WTC11 (cell line): ENCODE measurements around the gene PPP1R1A. TPM values are rescaled to one million over a fixed set of nuclear protein-coding genes. Genes with fewer than 3 reads are reported as not detected.

Experiments
- ATAC-seq: fragments of 200-7000 bp; cut with Tn5 transposase; 2 replicates; pipeline ENCODE4 v1.10.0; 2021; ENCODE audit warnings: mild to moderate bottlenecking, moderate library complexity
- CTCF ChIA-PET: fragments of 300-600 bp; sonication (Branson Sonifier 250); formaldehyde crosslinking; loops from one replicate; lab custom pipeline; 2021; ENCODE audit warnings: antibody characterized with exemption; lab: Charles Lee
- POLR2A ChIA-PET: fragments of 350-600 bp; sonication (Branson Sonifier 250); formaldehyde crosslinking; loops from one replicate; lab custom pipeline; 2021; ENCODE audit warnings: antibody characterized with exemption; lab: Charles Lee
- DNase-seq: peaks from one replicate; pipeline ENCODE4 v3.0.0; 2021; ENCODE audit warnings: low spot score
- H3K27ac Mint-ChIP-seq: 2 replicates; pipeline ENCODE4 v1.8.0; 2021; ENCODE audit warnings: mixed read lengths
- H3K27me3 Mint-ChIP-seq: 2 replicates; pipeline ENCODE4 v1.8.0; 2021; ENCODE audit warnings: low read depth, mild to moderate bottlenecking, moderate library complexity, mixed read lengths
- H3K36me3 Mint-ChIP-seq: 2 replicates; pipeline ENCODE4 v1.8.0; 2021; ENCODE audit warnings: mixed read lengths
- H3K4me1 Mint-ChIP-seq: 2 replicates; pipeline ENCODE4 v1.8.0; 2022; ENCODE audit warnings: mixed read lengths
- H3K4me3 Mint-ChIP-seq: 2 replicates; pipeline ENCODE4 v1.8.0; 2021; ENCODE audit warnings: mild to moderate bottlenecking, moderate library complexity, mixed read lengths
- H3K9me3 Mint-ChIP-seq: 2 replicates; pipeline ENCODE4 v1.8.0; 2021; ENCODE audit warnings: mixed read lengths
- ARID4B ChIP-seq: sonication (generic); formaldehyde crosslinking; IDR thresholded peaks from 2 replicates; pipeline ENCODE4 v1.8.0; 2023; ENCODE audit warnings: missing genetic modification reagents, mild to moderate bottlenecking, borderline replicate concordance
- ATF1 ChIP-seq: sonication (generic); formaldehyde crosslinking; IDR thresholded peaks from 2 replicates; pipeline ENCODE4 v1.8.1; 2023; ENCODE audit warnings: mild to moderate bottlenecking, moderate library complexity, missing genetic modification reagents
- ATF2 ChIP-seq: sonication (generic); formaldehyde crosslinking; IDR thresholded peaks from 2 replicates; pipeline ENCODE4 v1.8.1; 2022; ENCODE audit warnings: low read depth, missing genetic modification reagents, borderline replicate concordance
- ATF3 ChIP-seq: sonication (generic); formaldehyde crosslinking; conservative IDR thresholded peaks from 2 replicates; pipeline ENCODE4 v1.8.1; 2022; ENCODE audit warnings: mild to moderate bottlenecking, missing genetic modification reagents
- FOXK1 ChIP-seq: sonication (generic); formaldehyde crosslinking; IDR thresholded peaks from 2 replicates; pipeline ENCODE4 v1.8.0; 2022; ENCODE audit warnings: mild to moderate bottlenecking, moderate library complexity, missing genetic modification reagents
- GRHL2 ChIP-seq: fragments of 250-450 bp; sonication (Bioruptor Pico); IDR thresholded peaks from 2 replicates; pipeline ENCODE4 v1.8.0; 2022; ENCODE audit warnings: mild to moderate bottlenecking, moderate library complexity; ENCODE audit not compliant: insufficient replicate concordance, severe bottlenecking
- MAX ChIP-seq: sonication (generic); formaldehyde crosslinking; IDR thresholded peaks from 2 replicates; pipeline ENCODE4 v1.8.0; 2022; ENCODE audit warnings: mild to moderate bottlenecking, missing genetic modification reagents
- SMAD3 ChIP-seq: sonication (generic); formaldehyde crosslinking; IDR thresholded peaks from 2 replicates; pipeline ENCODE4 v1.8.0; 2022; ENCODE audit warnings: missing genetic modification reagents, mild to moderate bottlenecking, borderline replicate concordance
- TCF7 ChIP-seq: sonication (generic); formaldehyde crosslinking; IDR thresholded peaks from 2 replicates; pipeline ENCODE4 v1.8.0; 2022; ENCODE audit warnings: mild to moderate bottlenecking, low read depth, missing genetic modification reagents, moderate library complexity
- TEAD1 ChIP-seq: sonication (generic); formaldehyde crosslinking; IDR thresholded peaks from 2 replicates; pipeline ENCODE4 v1.8.0; 2022; ENCODE audit warnings: mild to moderate bottlenecking, missing genetic modification reagents
- TP53 ChIP-seq: sonication (generic); formaldehyde crosslinking; IDR thresholded peaks from 2 replicates; pipeline ENCODE4 v1.8.1; 2023; ENCODE audit warnings: mild to moderate bottlenecking, missing genetic modification reagents
- ZMAT4 ChIP-seq: fragments of 250-450 bp; sonication (Bioruptor Pico); IDR thresholded peaks from 2 replicates; pipeline ENCODE4 v1.9.0; 2021; ENCODE audit warnings: mild to moderate bottlenecking
- ZNF121 ChIP-seq: sonication (generic); formaldehyde crosslinking; IDR thresholded peaks from 2 replicates; pipeline ENCODE4 v1.8.0; 2023; ENCODE audit warnings: missing genetic modification reagents
- ZNF425 ChIP-seq: fragments of 250-450 bp; sonication (Bioruptor Pico); conservative IDR thresholded peaks from 2 replicates; pipeline ENCODE4 v1.9.0; 2021; ENCODE audit warnings: mild to moderate bottlenecking
- ZNF671 ChIP-seq: fragments of 250-450 bp; sonication (Bioruptor Pico); IDR thresholded peaks from 2 replicates; pipeline ENCODE4 v1.8.0; 2021; ENCODE audit warnings: mild to moderate bottlenecking
- total RNA-seq: library from RNA; stranded (reverse); gene quantifications from 3 replicates; pipeline ENCODE4 v1.2.3, GENCODE V29; 2021
- TF ChIP-seq, protein P1 (sequence below): fragments of 250-450 bp; sonication (Bioruptor Pico); IDR thresholded peaks from 2 replicates; pipeline ENCODE4 v1.8.0; 2021; ENCODE audit warnings: mild to moderate bottlenecking
- TF ChIP-seq, protein P2 (sequence below): sonication (generic); formaldehyde crosslinking; IDR thresholded peaks from 2 replicates; pipeline ENCODE4 v1.8.0; 2022; ENCODE audit warnings: mild to moderate bottlenecking, missing genetic modification reagents
- TF ChIP-seq, protein P3 (sequence below): sonication (generic); formaldehyde crosslinking; IDR thresholded peaks from 2 replicates; pipeline ENCODE4 v1.8.0; 2022; ENCODE audit warnings: mild to moderate bottlenecking, missing genetic modification reagents
- TF ChIP-seq, protein P4 (sequence below): sonication (generic); formaldehyde crosslinking; IDR thresholded peaks from 2 replicates; pipeline ENCODE4 v1.8.1; 2023; ENCODE audit warnings: mild to moderate bottlenecking, missing genetic modification reagents

PPP1R1A gene
- total RNA-seq, 1 experiment from 2014 or later: 13.1 TPM

DNA sequence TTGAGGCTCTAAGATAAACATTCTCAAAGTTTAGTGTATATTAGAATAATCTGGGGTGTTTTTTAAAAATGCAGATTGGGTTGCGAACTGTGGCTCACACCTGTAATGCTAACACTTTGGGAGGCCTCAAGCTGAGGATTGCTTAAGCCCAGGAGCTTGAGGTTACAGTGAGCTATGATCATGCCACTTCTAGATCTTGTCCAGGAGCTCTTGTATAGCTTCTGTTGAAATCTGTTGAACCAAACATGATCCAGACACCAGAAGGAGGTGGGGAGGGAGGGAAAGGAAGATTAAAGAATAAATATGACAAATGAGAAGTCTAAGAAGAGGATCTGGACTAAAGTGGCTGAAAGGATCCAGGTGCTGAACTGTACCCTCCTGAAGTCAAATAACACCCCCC, 24.7 kb downstream of the PPP1R1A start (continued):
- TF ChIP-seq ARID4B (no peak), SMAD3 (CRISPR knock-in tag) (no peak), GRHL2 (CRISPR knock-in tag) (no peak), FOXK1 (CRISPR knock-in tag) (no peak), TCF7 (CRISPR knock-in tag) (no peak), TP53 (CRISPR knock-in tag) (no peak), ATF1 (CRISPR knock-in tag) (no peak)
- TF ChIP-seq, protein P1, sequence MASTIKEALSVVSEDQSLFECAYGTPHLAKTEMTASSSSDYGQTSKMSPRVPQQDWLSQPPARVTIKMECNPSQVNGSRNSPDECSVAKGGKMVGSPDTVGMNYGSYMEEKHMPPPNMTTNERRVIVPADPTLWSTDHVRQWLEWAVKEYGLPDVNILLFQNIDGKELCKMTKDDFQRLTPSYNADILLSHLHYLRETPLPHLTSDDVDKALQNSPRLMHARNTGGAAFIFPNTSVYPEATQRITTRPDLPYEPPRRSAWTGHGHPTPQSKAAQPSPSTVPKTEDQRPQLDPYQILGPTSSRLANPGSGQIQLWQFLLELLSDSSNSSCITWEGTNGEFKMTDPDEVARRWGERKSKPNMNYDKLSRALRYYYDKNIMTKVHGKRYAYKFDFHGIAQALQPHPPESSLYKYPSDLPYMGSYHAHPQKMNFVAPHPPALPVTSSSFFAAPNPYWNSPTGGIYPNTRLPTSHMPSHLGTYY (CRISPR knock-in tag): no peak
- TF ChIP-seq, protein P2, sequence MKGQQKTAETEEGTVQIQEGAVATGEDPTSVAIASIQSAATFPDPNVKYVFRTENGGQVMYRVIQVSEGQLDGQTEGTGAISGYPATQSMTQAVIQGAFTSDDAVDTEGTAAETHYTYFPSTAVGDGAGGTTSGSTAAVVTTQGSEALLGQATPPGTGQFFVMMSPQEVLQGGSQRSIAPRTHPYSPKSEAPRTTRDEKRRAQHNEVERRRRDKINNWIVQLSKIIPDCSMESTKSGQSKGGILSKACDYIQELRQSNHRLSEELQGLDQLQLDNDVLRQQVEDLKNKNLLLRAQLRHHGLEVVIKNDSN: no peak

DNA sequence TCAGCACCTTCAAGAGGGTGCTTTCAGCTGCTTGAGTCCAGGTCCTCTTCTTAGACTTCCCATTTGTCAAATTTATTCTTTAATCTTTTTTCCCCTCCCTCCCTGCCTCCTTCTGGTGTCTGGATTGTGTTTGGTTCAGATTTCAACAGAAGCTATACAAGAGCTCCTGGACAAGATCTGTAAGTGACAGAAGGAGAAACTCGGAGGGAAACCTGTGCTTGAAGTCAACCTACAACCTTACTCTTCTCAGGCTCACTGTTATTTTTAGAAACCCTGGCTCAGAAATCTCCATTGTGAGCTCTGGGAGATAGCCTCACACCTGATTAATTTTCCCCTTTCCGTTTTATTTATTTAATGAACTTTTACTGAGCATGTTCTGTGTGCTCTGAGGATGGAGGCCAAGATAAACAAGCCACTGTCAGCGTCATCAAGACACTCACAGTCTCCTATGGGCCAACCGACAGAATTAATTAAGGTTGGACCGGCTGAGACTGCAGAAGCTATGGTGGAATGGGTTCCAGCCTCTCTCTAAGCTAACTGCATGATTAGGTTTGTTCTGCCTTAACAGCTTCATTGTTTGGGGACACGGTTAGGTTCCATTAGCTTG, 25.6 kb downstream of the PPP1R1A start:
- Mint-ChIP-seq H3K9me3 (no peaks in the 10 kb centered on the region), H3K27ac (no peak overlapping the region), H3K36me3 (no peaks in the 10 kb centered on the region), H3K27me3 (peaks cover 86% of the 10 kb centered on the region), H3K4me1 (peaks cover 47% of the 10 kb centered on the region), H3K4me3 (no peak overlapping the region)
- DNase-seq (no peak), ATAC-seq (no peak)
- POLR2A ChIA-PET: no interaction called here
- CTCF ChIA-PET: interaction anchor here (1.4 to 6.4 kb wide), 4 partner anchors 14 to 163 kb away, joined by 4 to 60 read pairs (median 38); partner anchors contain the start of gene PDE1B
- TF ChIP-seq ZMAT4 (CRISPR knock-in tag) (no peak), ZNF121 (CRISPR knock-in tag) (no peak), MAX (CRISPR knock-in tag) (no peak), ATF2 (CRISPR knock-in tag) (no peak), ATF3 (CRISPR knock-in tag) (no peak), ZNF671 (no peak), TEAD1 (CRISPR knock-in tag) (no peak), ZNF425 (no peak)
- TF ChIP-seq, protein P3, sequence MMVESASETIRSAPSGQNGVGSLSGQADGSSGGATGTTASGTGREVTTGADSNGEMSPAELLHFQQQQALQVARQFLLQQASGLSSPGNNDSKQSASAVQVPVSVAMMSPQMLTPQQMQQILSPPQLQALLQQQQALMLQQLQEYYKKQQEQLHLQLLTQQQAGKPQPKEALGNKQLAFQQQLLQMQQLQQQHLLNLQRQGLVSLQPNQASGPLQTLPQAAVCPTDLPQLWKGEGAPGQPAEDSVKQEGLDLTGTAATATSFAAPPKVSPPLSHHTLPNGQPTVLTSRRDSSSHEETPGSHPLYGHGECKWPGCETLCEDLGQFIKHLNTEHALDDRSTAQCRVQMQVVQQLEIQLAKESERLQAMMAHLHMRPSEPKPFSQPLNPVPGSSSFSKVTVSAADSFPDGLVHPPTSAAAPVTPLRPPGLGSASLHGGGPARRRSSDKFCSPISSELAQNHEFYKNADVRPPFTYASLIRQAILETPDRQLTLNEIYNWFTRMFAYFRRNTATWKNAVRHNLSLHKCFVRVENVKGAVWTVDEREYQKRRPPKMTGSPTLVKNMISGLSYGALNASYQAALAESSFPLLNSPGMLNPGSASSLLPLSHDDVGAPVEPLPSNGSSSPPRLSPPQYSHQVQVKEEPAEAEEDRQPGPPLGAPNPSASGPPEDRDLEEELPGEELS (CRISPR knock-in tag): no peak
- TF ChIP-seq, protein P4, sequence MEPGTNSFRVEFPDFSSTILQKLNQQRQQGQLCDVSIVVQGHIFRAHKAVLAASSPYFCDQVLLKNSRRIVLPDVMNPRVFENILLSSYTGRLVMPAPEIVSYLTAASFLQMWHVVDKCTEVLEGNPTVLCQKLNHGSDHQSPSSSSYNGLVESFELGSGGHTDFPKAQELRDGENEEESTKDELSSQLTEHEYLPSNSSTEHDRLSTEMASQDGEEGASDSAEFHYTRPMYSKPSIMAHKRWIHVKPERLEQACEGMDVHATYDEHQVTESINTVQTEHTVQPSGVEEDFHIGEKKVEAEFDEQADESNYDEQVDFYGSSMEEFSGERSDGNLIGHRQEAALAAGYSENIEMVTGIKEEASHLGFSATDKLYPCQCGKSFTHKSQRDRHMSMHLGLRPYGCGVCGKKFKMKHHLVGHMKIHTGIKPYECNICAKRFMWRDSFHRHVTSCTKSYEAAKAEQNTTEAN (CRISPR knock-in tag): no peak
